ENCODE measurements around the gene ACTR8. TPM values are rescaled to one million over a fixed set of nuclear protein-coding genes. Genes with fewer than 3 reads are reported as not detected.

Gene ACTR8
- total RNA-seq, 1 donor from 2014 or later: 47.2 TPM

DNA sequence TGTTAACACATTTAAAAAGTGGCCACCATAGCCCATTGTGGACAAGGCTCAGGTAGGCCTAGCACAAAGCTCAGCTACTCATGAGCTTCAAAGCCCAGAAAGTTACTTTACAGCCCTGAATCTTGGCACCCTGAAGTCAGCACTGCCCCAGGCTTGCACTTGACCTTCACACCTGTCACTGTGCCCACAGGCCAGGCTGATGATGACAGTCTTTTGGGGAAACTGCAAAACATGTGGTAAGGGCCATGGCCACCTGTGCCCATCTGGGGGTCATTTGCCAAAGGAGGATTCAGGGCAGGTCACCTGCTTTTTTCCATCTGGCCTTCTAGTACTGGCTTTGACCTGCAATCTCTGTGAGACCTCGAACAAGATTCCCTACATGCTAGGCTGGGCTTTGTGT lies 46.7 kb downstream of the ACTR8 start:
- no peak for DNase-seq (ENCODE audit: low read depth)

DNA sequence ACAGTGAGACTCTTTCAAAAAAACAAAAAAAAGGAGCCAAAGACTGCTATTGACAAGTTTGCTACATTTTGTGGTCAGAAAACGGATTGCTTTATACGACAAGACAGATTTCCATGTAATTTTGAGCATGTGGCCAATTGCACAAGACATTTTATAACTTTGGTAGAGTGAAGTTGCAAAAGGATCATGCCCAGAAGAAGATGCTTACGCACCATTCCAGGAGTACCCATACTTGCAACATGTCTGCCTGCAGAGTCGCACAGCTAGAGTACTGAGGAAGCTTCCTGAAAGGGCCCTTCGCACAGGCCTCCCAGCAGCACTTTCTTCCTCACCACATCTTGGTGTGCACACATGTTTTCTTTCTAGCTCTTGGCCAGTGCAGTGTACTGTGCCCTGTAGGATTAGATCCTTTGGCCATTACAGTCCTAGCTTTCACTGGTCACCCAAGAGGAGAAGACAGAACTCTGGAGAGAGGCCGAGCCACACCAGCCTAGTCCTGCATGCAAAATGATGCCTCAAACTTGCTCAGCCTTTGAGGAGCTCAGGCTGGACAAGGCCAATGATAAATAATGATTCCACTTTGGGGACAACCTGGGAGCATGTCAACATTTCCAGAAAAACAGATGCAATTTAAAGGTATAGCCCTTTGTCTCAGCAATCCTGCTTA lies 47.4 kb downstream of the ACTR8 start:
- DNase-seq (ENCODE audit: low read depth): no peak

GRCh38 chr3:53833700-53834099 lies 48.3 kb downstream of the ACTR8 start:
- DNase-seq (ENCODE audit: low read depth): no peak

- no peak for DNase-seq (ENCODE audit: low read depth)
Measured at GRCh38 chr3:53833053-53833645, 48.8 kb downstream of the ACTR8 start.

DNA sequence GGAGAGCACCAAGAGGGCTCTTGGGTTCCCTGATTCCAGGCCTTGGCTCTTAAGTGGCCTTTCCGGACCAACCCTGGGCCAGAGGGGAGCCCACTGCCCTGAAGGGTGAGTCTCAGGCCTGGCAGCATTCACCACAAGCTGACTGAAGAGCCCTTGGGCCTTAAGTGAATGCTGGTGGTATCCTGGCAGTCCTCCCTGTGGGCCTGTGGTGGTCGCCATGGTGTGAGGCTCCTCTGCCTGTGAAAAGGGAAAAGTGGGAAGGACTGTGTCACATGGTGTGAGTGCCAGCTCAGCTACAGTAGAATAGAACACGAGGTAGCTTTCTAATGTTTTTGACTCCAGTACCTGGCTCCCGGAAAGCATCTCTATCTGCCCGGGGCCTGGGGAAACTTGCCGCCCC lies 51.0 kb downstream of the ACTR8 start:
- DNase-seq (ENCODE audit: low read depth): no peak

- DNase-seq (ENCODE audit: low read depth): no peak
Measured at GRCh38 chr3:53829605-53830004, 52.3 kb downstream of the ACTR8 start.

DNA sequence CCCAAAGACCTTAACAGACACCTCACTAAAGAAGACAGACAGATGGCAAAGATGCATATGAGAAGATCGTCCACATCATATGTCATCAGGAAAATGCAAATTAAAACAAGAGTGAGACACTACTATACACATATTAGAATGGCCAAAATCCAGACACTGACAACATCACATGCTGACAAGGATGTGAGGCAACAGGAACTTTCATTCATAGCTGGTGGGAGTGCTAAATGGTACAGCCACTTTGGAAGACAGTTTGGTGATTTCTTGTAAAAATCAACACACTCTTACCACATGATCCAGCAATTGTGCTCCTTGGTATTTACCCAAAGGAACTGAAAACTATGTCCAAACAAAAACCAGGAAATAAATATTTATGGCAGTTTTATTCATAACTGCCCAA lies 53.4 kb downstream of the ACTR8 start:
- DNase-seq (ENCODE audit: low read depth): no peak

DNA sequence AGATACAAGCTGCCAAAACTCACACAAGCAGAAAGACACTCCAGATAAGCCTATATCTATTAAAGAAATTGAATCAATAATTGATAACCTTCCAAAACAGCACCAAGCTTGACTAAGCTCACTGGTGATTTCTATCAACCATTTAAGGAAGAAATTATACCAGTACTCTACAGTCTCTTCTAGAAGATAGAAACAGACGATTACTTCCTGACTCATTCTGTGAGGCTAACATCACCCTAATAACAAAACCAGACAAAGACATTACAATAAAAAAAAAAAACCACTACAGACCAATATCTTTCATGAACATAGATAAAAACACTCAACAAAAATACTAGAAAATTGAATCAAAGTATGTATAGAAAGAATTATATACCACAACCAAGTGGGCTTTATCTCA lies 55.9 kb downstream of the ACTR8 start:
- no peak for DNase-seq (ENCODE audit: low read depth)

GRCh38 chr3:53824795-53825194 lies 57.2 kb downstream of the ACTR8 start:
- no peak for DNase-seq (ENCODE audit: low read depth)

- DNase-seq (ENCODE audit: low read depth): no peak
Measured at GRCh38 chr3:53823956-53824657, 57.8 kb downstream of the ACTR8 start.

DNA sequence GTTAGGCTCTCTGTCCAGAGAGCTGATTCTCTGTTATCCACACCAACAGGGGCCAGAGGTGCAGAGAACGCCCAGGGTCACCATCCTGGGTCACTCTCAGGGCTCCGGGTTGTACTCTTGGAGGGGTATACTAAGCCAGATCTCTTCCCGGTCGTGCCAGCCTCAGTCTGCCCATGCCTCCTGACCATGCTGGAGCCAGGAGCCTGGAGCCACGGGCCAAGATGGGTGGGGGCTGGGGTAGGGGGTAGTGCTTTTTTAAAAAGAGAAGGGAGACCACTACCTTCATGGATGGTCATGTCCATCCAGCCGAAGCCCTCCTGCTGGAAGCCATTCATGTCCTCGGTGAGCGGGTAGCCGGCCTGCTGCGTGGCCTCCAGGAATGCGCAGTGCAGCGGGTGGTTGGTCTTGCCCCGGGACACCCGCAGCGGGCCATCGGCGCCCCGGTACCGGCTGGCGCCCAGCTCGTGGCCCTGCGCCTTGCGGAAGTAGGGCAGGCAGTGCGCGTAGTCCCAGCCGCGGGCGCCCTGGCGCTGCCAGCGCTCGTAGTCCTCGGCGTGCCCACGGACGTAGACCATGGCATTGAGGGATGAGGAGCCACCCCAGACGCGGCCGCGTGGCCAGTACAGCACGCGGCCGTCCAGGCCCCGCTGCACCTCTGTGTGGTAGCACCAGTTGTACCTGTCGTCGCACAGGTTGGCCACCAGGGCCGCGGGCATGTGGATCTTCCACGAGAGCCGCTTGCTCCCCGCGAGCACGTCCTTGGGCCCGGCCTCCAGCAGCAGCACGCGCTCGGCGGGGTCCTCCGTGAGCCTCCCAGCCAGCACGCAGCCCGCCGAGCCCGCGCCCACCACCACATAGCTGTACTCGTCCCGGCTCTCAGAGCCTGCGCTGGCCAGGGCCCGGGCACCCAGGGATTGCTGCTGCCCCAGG lies 58.7 kb downstream of the ACTR8 start:
- DNase-seq (ENCODE audit: low read depth): no peak

DNA sequence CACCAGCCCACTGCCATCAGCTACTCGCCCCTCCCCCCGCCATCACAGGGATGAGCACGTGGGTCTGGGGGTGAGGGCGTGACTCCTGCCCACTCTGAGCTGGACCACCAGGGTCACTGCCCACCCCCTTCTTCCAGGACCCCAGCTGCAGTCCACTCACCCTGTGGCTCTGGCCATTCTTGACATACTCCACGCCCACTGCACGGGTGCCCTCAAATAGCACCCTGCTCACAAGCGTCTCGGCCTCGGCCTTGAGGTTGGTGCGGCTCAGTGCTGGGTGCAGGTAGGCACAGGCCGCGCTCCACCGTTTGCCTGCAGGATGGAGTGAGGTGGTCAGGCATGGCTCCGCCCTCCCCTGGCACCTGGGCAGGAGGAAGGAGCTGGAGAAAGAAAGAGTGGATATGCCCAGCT lies 59.6 kb downstream of the ACTR8 start:
- DNase-seq (ENCODE audit: low read depth): no peak

DNA sequence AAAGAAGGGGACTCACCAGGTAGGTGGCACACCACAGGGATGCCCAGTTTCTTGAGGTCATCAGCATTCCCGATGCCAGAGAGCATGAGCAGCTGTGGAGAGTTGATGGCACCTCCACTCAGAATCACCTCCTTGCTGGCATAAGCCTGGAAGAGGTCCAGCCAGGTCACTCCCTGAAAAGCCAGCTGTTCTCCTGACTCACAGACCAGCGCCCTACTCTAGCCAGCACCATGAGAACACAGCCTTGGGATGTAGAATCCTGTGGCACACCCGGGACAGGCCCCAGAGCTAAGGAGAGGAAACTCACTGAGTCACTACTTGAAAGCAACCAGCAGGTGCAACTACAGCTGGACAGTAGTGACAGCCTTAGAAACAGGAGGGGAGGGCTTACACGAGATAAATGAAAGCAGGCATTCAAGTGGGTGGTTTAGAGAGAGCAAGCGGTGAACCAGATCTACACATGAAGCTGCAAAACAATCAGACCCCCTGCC lies 60.3 kb downstream of the ACTR8 start:
- peak; percentile 71 for DNase-seq (ENCODE audit: low read depth)

DNA sequence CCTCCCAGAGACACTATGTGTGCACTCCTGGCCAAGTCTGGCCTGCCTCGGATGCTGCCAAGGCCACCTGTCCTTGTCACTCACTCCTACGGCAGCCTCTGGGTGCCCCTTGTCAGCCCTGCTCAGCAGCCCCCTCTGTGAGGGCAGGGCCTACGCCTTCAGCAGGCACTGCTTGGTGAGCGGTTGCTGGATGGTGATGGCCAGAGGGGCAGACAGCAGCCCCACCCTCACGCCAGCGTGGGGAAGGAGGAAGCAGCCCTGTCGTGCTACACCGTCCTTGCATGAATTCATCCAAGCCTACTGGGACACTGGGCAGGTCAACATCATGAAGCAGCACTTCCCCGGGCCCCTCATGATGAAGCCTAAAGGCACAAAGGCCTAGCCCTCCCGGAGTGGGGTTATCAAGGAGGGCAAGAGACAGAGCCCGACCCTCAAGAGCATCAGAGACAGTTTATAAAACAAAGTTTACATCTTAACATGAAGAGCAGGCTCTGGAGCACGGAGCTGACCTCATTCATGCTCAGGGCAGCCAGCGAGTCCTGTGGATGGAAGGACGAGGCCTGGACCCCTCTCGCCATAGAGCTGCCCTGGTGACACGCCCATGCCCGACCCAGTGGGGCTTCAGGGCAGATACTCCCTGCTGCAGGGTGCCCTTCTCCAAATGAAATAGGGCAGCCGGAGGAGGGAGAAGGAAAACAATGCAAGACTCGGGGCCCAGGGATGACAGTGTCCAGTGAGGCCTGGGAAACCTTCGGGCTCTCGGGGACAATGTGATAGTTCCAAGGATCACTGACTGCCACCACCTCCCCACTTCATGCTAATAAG lies 61.0 kb downstream of the ACTR8 start:
- DNase-seq (ENCODE audit: low read depth): no peak

DNA sequence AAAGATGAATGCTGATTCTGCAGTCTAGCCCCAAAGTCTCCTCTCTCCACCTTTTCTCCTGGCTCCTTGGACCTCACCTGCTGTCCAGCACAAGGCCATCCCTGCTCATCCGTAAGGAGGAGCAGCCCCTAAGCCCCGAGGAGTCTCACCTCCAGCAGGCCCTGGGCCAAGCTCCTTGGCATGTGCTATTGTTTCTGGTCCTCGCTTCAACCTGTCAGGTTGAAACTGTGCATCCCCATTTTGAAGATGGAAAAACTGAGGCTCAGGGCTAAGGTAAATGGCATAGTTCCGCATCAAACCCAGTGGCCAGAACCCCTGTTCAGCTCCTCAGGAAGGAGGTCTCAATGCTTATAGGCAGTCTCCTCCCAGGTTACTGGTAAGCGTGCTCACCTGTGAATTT lies 61.9 kb downstream of the ACTR8 start:
- no peak for DNase-seq (ENCODE audit: low read depth)

DNA sequence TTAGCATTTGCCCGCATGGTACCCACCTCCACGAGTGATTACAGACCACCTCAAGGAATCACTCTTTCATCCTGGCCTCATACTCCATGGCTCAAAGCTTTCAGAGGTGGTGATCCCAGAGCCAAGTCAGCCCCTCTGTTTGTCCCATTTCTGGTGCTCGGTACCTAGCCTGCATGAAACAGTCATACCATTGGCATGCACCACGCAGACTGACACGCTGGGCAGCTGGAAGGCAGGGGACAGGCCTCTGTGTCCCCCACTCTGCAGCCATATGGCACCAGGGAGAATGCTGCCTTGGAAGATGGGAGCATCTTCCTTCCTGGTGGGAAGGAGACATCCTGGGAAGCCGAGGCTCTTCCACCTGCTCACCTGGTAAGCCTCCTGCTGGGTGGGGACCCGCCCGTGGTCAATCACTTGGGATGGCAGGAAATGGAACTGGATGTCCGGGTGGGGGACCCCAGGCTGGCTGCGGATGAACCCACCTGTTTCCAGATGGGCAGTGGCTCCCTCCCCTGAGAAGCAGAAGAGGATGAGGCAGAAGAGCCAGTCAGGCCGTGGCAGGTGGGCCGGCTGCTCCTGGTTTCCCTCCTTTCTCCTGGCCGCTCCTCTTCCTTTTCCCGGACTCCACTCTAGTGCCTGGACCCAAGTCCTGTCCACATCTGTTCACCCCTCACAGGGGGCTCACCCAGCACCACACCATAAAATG lies 62.6 kb downstream of the ACTR8 start:
- DNase-seq (ENCODE audit: low read depth): no peak

GRCh38 chr3:53818221-53819162 lies 63.5 kb downstream of the ACTR8 start:
- DNase-seq (ENCODE audit: low read depth): no peak

DNA sequence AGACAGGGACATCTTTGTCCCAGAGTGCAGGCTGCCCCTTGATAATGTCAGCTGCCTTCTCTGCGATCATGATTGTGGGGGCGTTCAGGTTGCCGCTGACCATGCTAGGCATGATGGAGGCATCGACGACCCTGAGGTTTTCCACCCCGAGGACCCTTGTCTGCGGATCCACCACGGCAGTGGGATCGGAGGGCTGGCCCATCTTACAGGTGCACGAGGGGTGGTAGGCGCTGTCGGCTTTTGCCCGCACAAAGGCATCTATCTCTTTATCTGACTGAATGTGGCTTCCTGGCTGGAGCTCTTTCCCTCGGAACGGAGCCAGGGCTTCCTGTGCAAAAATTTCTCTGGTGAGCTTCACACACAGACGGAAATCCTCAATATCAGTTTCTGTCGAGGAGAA lies 64.1 kb downstream of the ACTR8 start:
- no peak for DNase-seq (ENCODE audit: low read depth)

DNA sequence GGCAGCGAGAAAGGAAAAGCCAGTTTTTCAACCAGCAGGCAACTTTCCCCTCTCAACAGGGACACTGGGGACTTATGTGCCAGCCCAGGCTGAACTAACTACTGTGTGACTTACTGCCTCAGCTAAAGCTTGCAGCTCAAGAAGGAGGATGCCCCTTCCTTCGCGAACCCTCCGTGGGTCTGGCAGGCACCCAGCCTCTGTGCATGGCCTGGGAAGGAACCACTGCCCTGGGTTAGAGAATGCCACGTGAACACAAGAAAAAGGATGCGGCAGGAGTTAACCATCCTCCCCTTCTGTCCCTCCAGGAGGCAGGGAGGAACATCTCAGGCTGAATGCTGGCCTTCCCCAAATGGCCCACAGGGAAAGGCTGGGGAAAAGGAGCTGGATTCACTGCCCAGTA lies 64.7 kb downstream of the ACTR8 start:
- DNase-seq (ENCODE audit: low read depth): no peak
